HPDE6-E6E7 (cell line): Measurements from ENCODE around the gene SPECC1L.
"Not testable (repeated sequence)": the region's sequence is repeated elsewhere in the genome, so short reads cannot be mapped to it uniquely, and the experiment has no call there.

Experiments used
- DNase-seq: peaks from one replicate; pipeline ENCODE4 v3.0.0; 2011; ENCODE audit warnings: missing footprints; ENCODE audit errors: extremely low spot score

Gene SPECC1L

DNA sequence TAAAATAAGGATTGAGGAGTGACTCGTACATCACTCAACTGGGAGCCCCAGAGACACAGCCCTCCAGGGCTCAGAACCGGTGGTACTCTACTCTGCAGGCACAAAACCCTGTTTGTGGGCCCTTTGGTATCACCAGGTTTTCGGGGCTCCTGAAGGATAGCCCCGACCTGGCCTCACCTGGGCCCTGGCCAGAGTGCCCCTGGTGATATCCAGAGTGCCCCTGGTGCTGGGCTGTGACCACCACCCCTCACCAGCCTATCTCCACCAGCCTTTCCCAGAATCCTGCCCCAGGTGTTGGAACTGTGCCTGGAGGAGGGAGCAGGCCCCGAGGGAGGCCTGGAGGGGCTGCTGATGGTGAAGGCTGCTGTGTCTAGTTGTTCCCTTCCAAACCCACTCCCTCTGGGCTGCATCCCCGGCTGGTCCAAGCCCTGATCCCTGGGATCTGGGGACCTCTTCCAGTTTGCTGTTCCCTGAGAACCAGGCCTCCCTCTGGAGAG, 23.6 kb upstream of the SPECC1L start:
- DNase-seq = no peak

GRCh38 chr22:24247564-24248344, 22.9 kb upstream of the SPECC1L start:
- peak; percentile 91 for DNase-seq

- DNase-seq = not testable (repeated sequence)
Observed at GRCh38 chr22:24248611-24249010, 22.0 kb upstream of the SPECC1L start.

DNA sequence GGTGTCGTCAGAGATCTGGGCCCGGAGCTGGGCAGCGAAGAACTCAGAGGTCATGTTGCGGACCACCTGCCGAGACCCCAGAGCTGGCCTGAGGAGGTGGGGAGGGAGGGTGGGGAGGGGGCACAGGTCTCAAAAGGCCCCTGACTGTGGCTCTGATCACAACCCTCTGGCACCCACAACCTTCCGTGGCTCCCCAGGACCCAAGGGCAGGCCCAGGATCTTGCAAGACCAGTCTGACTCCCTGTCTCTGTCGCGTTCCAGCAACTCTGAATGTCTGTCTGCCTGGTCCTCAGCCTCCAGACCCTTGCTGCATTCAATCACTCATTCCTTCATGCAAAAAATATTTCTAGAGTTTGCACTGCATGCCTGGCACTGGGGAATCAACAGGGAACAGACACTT, 21.2 kb upstream of the SPECC1L start:
- not testable (repeated sequence) for DNase-seq

DNA sequence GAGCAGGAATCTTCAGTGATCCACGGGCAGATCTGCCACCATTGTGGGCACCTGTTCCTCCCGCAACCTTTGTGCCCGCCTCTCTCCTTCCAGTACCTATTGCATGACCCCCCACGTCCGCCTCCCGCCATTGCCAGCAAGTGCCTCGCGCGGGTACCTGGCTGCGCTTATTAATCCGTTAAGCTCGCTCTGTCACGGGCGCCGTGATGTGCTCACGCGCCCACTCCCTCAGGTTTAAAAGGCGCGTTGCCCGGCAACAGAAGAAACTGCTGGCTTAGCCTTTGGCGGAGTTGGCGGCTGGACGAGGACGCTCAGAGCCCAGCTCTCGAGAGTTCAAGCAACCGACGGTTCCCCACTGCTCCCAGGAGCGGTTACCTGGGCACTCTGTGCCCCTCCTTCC, 19.3 kb upstream of the SPECC1L start:
- not testable (repeated sequence) for DNase-seq

GRCh38 chr22:24253126-24253525, 17.5 kb upstream of the SPECC1L start:
- DNase-seq = not testable (repeated sequence)

- DNase-seq = not testable (repeated sequence)
Observed at GRCh38 chr22:24256136-24256535, 14.5 kb upstream of the SPECC1L start.

DNA sequence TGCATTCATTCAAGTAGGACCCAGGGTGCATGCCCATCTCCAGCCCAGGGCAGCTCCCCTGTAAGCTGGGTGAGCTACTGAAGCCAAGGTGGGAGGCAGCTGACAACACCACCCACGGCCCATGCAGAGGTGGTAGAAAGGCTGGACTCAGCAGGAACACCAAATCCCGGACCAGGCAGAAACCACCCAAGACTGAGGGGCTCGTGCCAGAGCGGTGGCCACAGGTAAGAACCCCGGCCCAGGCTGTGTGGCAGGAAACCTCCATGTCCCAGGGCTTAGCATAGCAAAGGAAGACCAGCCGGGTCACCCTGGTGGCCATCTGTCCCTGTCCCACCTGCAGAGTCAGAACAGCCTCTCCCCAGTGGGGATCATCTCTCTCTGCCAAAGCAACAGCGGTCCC, 13.9 kb upstream of the SPECC1L start:
- DNase-seq = not testable (repeated sequence)

DNA sequence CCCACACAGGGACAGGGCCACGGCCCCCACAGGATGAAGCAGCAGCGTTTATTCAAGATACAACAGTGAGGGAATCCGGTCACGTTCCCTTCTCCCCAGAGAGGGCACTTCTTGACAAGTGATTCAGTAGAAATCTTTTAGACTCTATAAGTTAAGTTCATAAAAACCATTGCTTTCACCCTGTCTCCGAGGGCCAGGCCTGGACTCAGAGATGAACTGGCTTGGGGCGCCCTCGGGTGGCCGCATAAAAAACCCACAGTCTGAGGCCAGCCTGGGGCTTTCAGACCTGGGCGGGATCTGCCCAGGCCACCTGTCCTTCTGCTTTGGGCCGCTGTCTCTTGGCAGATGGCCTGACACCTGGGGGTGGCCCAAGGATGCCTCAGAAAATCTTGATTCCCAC, 11.2 kb upstream of the SPECC1L start:
- not testable (repeated sequence) for DNase-seq

DNA sequence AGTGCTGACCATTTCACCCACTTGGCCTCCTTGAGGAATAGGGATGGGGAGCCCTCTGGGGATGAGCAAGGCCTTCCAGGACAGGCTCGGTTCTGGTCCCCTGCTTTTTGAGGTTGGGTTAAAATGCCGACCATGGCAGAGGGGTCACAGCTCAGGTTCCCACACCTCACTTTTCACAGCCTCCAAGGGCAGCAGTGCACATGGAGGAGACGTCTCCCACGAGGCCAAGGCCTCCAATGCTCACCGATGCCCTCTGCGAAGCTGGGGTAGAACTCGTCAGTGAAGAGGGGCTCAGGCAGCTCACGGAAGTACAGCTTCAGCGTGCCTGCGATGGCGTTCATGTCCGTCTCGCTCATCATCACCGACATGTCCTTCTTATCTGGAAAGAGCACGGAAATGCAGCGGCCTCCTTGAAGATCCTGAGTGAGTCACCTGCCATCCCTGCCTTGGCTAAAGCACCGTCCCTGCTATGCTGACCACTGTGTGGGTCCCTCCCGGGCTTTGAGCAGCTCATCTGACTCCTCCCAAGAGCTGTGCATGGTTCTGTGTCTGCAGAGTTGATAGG, 8.4 kb upstream of the SPECC1L start:
- not testable (repeated sequence) for DNase-seq

- not testable (repeated sequence) for DNase-seq
Observed at GRCh38 chr22:24263479-24263878, 7.2 kb upstream of the SPECC1L start.

- not testable (repeated sequence) for DNase-seq
Observed at GRCh38 chr22:24264329-24264896, 6.2 kb upstream of the SPECC1L start.

DNA sequence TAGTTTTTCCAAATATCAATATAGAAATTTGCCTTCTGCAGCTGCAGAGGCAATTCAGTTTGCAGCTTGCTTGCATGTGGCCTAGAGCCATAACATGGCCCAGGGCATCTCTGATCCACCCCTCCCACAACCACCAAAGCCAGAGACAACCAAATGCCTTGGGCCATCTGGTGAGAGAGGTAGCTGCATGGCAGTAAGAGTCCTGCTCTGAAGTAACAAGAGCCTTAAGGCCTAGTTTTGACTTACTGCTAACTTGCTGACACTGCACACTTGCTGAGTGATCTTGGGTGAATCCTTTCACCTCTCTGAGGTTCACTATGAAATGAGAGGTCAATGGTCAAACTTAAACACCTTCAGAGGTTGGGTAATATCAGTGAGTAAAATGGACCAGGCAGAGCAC, 4.9 kb upstream of the SPECC1L start:
- DNase-seq = no peak

GRCh38 chr22:24266495-24266894, 4.1 kb upstream of the SPECC1L start:
- DNase-seq = not testable (repeated sequence)

DNA sequence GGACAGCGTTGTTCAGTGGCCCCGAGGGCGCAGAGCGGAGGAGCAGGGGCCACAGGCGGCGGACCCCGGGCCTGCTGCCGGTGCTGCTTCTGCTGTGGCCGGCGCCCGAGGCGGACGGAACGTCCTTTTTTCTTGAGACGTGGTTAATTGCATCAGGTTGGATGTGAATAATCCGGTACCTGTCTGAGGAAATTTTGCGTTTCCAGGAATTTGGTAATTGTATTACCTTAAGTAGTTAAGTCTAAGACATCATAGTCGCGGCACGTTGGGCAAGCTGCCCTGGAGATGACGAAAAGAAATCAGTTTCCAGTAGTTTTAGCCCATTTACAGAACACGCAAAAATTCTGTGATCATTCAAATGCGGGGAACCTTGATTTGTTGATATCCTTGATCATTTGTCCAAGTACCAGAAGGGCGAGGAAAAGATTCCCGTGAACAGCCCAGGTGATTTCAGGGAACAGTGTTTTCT, 789 bp downstream of the SPECC1L start:
- DNase-seq = no peak

DNA sequence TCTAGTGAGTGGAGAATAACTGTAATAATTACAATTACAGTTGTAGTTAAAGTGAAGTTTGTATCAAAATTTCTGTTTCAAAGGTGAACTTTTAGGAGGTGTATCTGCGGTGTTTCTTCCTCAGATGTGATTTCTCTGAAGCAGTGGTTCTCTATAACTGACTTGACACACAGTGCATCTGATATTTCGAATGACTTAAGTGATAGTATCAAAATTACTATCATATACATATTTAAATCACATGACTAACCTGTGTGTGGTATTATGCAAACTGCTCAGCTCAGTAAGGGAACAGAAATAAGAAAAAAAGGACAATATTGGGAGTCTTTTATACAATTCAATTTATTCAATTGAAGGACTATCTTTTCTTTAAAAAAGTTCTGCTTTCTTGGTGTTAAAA, 2.4 kb downstream of the SPECC1L start:
- not testable (repeated sequence) for DNase-seq

- DNase-seq = not testable (repeated sequence)
Observed at GRCh38 chr22:24273906-24274305, 3.3 kb downstream of the SPECC1L start.

DNA sequence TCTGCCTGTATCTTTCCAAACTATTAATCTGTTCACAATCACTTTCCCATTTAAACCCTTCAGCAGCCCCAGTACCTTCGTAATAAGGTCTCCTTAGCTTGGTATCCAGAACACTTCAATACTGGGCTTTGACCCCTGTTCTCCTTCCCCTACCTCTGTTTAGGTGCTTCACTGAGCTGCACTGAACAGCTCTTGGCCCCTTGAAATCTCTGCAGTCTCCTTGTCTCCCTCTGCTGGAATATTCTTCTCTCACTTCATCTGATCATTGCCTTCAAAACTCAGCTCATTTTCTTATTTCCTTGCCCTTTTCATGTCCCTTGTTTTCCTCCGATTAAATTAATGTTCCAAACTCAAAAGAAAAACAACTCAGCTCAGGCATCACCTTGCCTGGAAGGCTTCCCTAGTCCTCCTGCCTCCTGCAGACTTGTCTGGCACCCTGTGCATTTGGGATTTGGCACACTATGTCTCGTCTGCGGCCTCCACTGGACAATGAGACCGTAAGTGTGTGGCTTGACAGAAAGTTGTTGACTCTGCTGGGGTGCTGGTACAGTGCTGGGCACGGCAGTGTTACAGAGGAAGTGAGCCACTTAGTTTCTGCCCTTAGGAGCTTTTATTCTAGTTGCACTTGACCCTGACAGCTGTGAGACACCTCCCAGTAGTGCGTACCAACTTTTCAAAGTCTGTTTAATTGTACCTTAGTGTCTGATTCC, 4.2 kb downstream of the SPECC1L start:
- not testable (repeated sequence) for DNase-seq

GRCh38 chr22:24280363-24280762, 9.7 kb downstream of the SPECC1L start:
- DNase-seq = not testable (repeated sequence)

DNA sequence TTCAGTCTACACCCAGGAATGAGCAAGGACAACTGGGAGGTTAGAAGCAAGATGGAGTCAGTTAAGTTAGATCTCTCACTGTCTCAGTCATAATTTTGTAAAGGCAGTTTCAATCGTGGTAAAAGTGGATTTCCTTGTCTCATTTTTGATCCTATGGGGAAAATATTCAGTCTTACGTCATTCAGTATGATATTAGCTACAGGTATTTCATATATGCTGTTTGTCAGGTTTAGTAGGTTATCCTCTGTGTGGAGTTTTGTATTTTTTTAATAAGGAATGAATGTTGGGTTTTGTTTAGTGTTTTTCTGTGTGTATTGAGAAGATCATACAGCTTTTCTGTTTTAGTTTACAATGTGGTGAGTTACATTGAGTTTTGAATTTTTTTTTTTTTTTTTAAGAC, 11.8 kb downstream of the SPECC1L start:
- no peak for DNase-seq

DNA sequence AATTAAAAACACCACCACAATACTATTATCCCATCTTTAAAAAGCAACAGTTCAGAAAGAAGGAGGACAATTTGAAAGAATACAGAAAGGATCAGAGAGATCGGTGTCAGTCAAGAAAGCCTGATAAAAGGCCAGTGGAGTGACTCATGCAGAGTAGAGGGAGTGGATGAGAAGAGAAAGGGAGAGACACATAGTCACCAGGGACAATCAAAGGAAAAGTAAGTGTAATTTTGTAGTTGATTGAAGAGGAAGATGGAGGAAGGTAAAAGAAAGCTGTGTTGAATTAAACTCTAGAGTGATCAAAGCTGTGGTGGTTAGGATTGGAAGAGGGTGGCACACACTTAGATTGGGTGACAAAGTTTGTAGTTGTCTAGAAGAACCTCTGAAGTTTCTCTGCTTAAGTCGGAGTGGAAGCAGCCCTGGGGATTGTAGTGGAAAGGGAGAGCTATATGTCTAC, 14.1 kb downstream of the SPECC1L start:
- no peak for DNase-seq

DNA sequence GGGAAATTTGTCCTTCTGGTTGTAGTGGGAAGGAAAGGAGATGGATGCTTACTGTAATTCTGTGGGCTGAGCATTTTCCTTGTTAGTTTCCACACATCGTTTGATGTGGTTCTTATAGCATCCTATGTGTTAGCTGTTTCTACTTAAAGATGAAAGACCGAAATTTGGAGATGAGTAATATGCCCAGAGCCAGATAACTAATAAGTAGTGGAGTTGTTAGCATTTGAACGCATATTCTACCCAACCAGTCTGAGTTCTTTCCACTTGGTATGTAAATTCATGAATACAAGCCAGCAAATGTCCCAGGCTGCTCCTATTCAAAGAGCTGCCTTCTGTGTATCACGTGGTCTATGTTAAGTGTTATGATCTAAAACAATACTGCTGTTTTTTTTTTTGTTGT, 14.6 kb downstream of the SPECC1L start:
- no peak for DNase-seq
